GM21825 (cell line): ENCODE data around the gene PPP3R1.

Experiments
- ATAC-seq: cut with Tn5 transposase; IDR thresholded peaks from one replicate; pipeline ENCODE4 v1.9.1; 2021; ENCODE audit warnings: mild to moderate bottlenecking, moderate library complexity; ENCODE audit not compliant: unreplicated experiment

Gene PPP3R1

DNA sequence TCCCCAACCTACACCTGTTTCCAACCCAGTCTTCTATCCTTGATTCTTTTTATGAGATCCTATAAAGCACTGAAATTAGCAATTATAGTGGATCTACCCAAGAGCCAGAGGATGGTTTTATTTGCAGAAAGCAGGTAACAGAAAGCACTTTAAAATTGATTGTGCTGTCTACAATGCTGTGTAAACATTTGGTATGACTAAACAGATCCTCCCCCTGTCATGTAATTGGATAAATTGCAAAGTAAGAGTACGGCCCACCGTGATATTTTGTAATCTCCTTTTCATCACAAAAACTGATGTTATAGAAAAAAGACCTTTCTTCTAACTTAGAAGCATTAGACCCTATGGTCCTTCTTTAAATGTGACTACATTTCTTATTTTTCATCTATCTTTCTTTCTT lies 11.3 kb upstream of the PPP3R1 start:
- ATAC-seq: no peak

GRCh38 chr2:68258851-68259250 lies 6.5 kb upstream of the PPP3R1 start:
- no peak for ATAC-seq

- no peak for ATAC-seq
Observed at GRCh38 chr2:68256093-68256450, 3.7 kb upstream of the PPP3R1 start.

DNA sequence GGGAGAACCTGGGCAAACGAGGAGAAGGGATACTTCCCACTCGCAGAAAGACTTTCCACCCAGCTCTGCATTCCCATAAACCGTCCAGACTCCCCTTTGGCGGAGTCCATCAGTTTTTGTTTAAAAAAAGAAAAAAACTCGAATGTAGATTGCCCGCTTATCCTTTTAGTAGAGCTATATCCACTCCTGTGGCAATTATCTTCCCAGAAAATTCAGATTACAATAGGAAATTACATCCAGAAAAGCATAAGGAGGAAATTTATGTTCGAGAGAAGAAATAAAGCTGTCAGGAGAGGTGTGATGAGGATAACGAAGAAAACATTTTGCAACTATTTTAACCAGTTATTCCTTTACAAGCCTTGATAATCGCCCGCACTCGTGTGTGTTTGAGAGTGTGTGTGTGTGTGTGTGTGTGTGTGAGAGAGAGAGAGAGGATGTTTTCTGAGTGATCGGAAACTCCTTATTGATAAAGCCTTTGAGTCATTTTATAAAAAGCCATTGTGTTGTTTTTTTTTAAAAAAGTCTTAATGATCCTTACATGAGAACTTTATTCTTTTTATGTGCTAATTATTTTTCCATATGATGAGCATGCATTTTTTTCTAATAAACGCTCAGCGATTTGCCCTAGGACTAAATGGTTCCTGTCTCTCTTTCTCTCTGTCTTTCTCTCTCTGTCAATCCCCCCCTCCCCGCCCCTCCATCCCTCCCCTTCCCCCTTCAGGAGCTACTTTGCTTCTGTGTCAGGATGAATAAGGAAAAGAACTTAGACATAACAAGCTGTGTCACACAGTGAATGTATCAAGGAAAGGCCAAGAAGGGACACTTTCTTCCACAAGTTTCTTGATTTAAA lies 1.1 kb upstream of the PPP3R1 start:
- no peak for ATAC-seq

DNA sequence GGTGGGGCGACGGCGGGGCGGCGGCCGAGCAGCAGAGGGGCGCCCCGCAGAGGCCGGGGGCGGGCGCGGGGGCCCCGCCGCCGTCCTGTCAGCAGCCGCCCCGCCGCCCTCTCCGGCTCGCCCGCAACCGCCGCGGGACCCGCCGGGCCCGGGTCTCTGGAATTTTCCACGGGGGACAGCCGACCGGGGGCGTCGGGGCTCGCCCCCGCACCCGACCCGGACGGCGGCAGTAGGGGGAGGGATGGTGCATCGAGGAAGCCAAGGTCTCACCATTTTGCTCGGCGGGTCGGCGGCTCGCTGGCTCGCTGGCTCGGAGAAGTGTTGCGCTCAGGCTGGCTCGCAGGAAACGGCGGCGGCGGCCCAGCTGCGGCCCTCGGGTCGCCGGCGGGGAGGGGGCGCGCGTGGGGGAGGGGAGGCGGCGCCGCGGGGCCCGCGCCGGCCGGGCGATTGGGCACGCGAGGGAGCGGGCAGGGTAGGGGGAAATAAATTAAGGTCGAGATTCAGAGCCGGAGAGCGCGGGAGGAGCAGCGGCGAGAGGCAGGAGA lies 405 bp downstream of the PPP3R1 start:
- peak; percentile 11 for ATAC-seq

- ATAC-seq: peak; percentile 50
Observed at GRCh38 chr2:68251187-68251854, 1.0 kb downstream of the PPP3R1 start.

- no peak for ATAC-seq
Observed at GRCh38 chr2:68250652-68251186, 1.6 kb downstream of the PPP3R1 start.

GRCh38 chr2:68250196-68250595 lies 2.1 kb downstream of the PPP3R1 start:
- no peak for ATAC-seq

- no peak for ATAC-seq
Observed at GRCh38 chr2:68248806-68249205, 3.5 kb downstream of the PPP3R1 start.

GRCh38 chr2:68248361-68248760 lies 4.0 kb downstream of the PPP3R1 start:
- ATAC-seq: no peak

DNA sequence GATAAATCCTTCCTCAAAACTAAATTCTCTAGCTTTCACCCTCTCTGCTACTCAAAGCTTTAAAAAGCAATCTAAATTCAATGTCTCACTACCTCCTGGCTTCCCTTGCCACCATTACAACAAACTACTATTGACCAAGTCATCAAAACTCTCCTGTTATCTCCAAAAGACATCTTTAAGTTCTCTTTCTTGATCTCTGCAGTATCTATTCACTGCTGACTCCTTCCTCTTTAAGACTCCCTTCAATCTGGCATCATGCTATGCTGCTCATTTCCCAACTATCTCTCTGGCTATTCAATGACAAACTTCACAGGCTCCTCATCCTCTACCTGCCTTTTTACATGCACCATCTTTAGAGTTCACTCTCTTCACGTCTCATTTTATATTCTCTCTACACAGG lies 5.9 kb downstream of the PPP3R1 start:
- no peak for ATAC-seq

DNA sequence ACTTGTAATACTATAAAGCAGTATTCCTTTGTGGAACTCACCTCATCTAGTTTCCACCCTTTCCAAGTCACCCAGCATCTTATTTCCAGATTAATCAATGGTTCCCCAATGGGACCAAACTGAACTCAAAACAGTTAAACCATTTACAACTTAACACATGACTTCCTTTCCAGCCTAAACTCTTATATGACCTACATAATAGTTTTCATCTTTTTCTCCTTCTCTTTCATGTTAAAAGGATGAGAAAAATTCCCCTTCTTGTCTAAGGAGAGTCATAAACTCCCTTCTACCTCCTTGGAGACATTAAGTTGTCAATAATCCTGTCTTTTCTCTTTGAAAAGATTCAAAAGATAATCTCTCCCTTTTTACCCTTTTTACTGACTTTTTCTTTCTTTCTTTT lies 6.7 kb downstream of the PPP3R1 start:
- ATAC-seq: no peak

- ATAC-seq: no peak
Observed at GRCh38 chr2:68245066-68245465, 7.3 kb downstream of the PPP3R1 start.

DNA sequence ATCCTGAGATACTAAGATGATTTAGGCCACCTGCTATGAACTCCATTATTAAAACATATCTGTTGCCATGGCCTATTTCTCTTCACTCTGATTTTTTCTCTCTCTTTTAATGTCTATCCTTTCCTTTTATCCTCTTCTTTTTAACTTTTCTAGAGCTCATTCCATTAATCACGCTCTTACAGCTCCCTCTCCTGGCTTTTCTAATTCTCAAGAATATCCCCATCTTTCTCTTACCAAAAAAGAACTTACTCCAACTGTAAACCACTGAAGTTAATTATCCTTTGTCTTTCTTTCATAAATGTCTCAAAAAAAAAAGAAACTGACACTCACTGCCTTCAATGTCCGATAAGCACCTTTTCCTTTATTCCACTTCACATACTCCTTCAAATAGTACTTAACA lies 7.9 kb downstream of the PPP3R1 start:
- ATAC-seq: no peak

- ATAC-seq: no peak
Observed at GRCh38 chr2:68241732-68242131, 10.6 kb downstream of the PPP3R1 start.

- no peak for ATAC-seq
Observed at GRCh38 chr2:68240446-68240845, 11.9 kb downstream of the PPP3R1 start.

DNA sequence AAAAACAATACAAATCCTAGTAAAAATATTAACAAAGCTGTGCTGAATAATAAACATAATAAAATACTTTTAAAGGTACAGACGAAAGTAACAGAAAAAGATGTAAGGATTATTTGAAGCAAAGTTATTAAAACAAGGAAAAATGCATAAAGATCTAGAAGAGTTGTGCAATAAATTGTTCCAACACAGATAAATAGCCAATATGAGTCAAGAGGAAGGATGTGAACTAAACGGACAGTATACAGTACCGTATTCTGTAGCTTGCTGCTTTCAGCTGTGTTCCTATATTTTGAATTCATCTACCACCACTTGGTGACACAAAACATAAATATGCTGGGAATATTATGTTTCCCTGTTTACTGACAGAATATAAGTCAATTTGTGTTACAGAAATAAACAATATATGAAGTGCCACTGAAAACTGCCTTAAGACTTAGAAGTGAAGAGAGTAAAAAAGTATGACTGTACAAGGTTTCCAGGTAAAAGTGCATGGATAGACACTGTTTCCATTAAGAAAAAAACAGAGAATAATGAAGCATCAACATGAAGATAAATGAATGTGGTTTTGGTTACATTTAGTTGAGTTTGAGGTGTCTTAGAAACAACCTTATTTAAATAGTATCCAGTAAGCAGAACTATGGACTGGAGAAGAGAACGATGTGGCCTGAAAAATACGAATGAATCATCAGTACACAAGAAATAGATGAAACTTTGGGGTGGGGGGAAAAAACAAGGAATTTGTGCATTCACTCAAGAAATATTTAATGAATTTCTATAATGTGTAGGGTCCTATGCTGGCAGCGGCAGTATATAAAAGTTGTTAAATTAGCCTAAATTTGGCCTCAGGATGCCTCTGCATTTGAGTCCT lies 13.1 kb downstream of the PPP3R1 start:
- no peak for ATAC-seq

DNA sequence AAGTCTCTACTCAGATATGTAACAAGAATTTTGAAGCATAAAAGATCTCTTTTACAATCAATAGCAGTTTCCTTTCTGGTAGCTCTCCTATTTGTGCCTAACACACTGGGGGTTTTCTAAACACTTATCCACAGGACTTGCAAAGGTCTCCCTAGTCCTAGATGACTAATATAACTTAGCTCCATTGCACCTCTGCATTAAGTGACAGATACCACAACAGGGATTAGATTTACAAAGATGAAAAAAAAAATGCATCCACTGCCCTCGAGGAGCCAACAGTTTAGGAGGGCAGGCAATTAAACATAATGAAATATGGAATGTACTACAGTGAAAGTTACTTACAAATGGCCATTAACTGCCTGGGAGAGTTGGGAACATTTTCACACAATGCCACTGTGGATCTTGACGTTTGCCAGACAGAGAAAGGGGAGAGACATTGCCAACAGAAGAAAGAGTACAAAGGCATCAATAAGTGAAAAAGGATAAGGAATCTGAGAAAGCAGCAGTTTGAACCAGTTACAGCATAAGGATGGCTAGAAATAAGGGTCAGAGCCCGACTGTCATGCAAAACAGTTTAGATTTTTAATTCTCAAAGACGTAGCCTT lies 14.3 kb downstream of the PPP3R1 start:
- no peak for ATAC-seq

- no peak for ATAC-seq
Observed at GRCh38 chr2:68237404-68237803, 14.9 kb downstream of the PPP3R1 start.

DNA sequence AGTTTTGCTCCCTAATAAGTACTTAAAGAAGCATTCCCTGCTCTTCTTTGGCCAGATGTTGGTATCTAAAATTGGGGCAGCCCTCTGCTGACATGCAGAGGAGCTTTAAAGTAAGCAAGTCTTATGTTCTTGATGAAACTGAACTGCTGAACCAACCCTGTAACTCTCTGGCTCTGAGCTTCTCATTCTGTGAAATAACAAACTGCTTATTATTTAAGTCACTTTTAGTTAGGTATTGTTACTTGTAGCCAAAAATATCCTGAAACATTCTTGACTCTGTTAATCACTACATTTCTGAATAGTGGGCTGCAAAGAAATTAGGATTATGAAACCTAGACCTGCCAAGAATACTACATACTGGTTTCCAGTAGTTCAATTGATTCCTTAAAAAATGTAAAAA lies 15.5 kb downstream of the PPP3R1 start:
- ATAC-seq: no peak
